C4-2B (cell line): ENCODE measurements around the gene GSTM3.
"Not testable (repeated sequence)": the region's sequence is repeated elsewhere in the genome, so short reads cannot be mapped to it uniquely, and the experiment has no call there.

Experiments
- H3K27ac ChIP-seq: fragments of 450-650 bp; 2 replicates; pipeline ENCODE4 v1.5.1; 2017
- CTCF ChIP-seq: fragments of 450-650 bp; conservative IDR thresholded peaks from 2 replicates; pipeline ENCODE4 v1.5.1; 2017; ENCODE audit warnings: mild to moderate bottlenecking
- ZFX ChIP-seq: fragments of 450-650 bp; IDR thresholded peaks from 2 replicates; pipeline ENCODE4 v1.6.1; 2017

Gene GSTM3

GRCh38 chr1:109713636-109714035 is 27.2 kb downstream of the GSTM3 start:
- H3K27ac ChIP-seq, result no peak overlapping the region
- TF ChIP-seq CTCF, result no peak
- TF ChIP-seq ZFX, result no peak

GRCh38 chr1:109712321-109712864 is 28.4 kb downstream of the GSTM3 start:
- no peak for TF ChIP-seq CTCF
- TF ChIP-seq ZFX, result no peak
- no peak overlapping the region for H3K27ac ChIP-seq

GRCh38 chr1:109711593-109712320 is 29.1 kb downstream of the GSTM3 start, which contains the start of gene GSTM5:
Gene GSTM5, plus strand, starts transcription at chr1:109712251. Its CDS starts 62 bp downstream, at chr1:109712313.
- not testable (repeated sequence) for H3K27ac ChIP-seq

- H3K27ac ChIP-seq, result not testable (repeated sequence)
Measured at GRCh38 chr1:109709822-109710221, 31.0 kb downstream of the GSTM3 start.

GRCh38 chr1:109708949-109709348 is 31.9 kb downstream of the GSTM3 start:
- not testable (repeated sequence) for H3K27ac ChIP-seq

GRCh38 chr1:109705411-109705810 is 35.4 kb downstream of the GSTM3 start:
- H3K27ac ChIP-seq, result no peak overlapping the region
- TF ChIP-seq ZFX, result no peak
- no peak for TF ChIP-seq CTCF

- TF ChIP-seq ZFX (no peak), CTCF (0 out of 2 replicates have a peak, but pooled peaks have one; percentile 3)
- H3K27ac ChIP-seq, result no peak overlapping the region
Measured at GRCh38 chr1:109704173-109704572, 36.7 kb downstream of the GSTM3 start.

- not testable (repeated sequence) for H3K27ac ChIP-seq
Measured at GRCh38 chr1:109702940-109703339, 37.9 kb downstream of the GSTM3 start.

GRCh38 chr1:109697861-109698260 is 43.0 kb downstream of the GSTM3 start:
- not testable (repeated sequence) for H3K27ac ChIP-seq

- no peak overlapping the region for H3K27ac ChIP-seq
- no peak for TF ChIP-seq CTCF
- no peak for TF ChIP-seq ZFX
Measured at GRCh38 chr1:109697066-109697465, 43.8 kb downstream of the GSTM3 start.

- not testable (repeated sequence) for H3K27ac ChIP-seq
Measured at GRCh38 chr1:109695138-109695537, 45.7 kb downstream of the GSTM3 start.

- H3K27ac ChIP-seq, result not testable (repeated sequence)
Measured at GRCh38 chr1:109694400-109694799, 46.4 kb downstream of the GSTM3 start.
